Prostate gland (tissue), 2 donors: Measurements from ENCODE around the gene MBD2. TPM values are rescaled to one million over a fixed set of nuclear protein-coding genes. Genes with fewer than 3 reads are reported as not detected.

Experiments
- DNase-seq: peaks from one replicate; pipeline ENCODE4 v3.0.0-alpha.2; 2019; ENCODE audit warnings: low spot score
- H3K27ac ChIP-seq, 2 donors: fragments of 200-600 bp; sonication (generic); 2 replicates each; pipeline ENCODE4 v1.5.1; 2017 to 2019
- H3K27me3 ChIP-seq: fragments of 200-600 bp; sonication (generic); replicated peaks from 2 replicates; pipeline ENCODE4 v1.5.1; 2019; ENCODE audit not compliant: insufficient read depth
- H3K36me3 ChIP-seq, 2 donors: fragments of 200-600 bp; sonication (generic); 1 replicate in 1 of 2; 2 replicates in 1 of 2; pipeline versions ENCODE4 v1.5.1 to v1.8.1; 2017 to 2019
- H3K4me1 ChIP-seq: fragments of 200-600 bp; sonication (generic); replicated peaks from 2 replicates; pipeline ENCODE4 v1.5.1; 2019
- H3K4me3 ChIP-seq, 2 donors: fragments of 200-600 bp; sonication (generic); 2 replicates each; pipeline ENCODE4 v1.5.1; 2017 to 2019
- H3K9me3 ChIP-seq: fragments of 200-600 bp; sonication (generic); 2 replicates; pipeline ENCODE4 v1.5.1; 2017
- POLR2A ChIP-seq: fragments of 450-650 bp; IDR thresholded peaks from one replicate; pipeline ENCODE4 v1.6.1; 2016; ENCODE audit warnings: antibody characterized with exemption, mild to moderate bottlenecking
- POLR2AphosphoS5 ChIP-seq: sonication (generic); formaldehyde crosslinking; IDR thresholded peaks from one replicate; pipeline ENCODE4 v1.6.1; 2017; ENCODE audit warnings: antibody characterized with exemption
- WGBS: methylation state at CpG from one replicate; pipeline ENCODE4 v1.1.5; 2018; 5-methylcytosine and 5-hydroxymethylcytosine counted together
- intact Hi-C: fragments of 100-400 bp; cut with DNase I; formaldehyde crosslinking; loops from one replicate; pipeline ENCODE4 v1.14.2; 2022
- total RNA-seq, 2 donors: library from RNA; depleted of rRNA; stranded (reverse); fragments of >200 nt; gene quantifications; one replicate each; pipeline ENCODE4 v1.1.0, GENCODE V29; 2016
- TF ChIP-seq, protein P1 (sequence below), 4 experiments: fragments of 200-600 bp in 2 of 4; fragments of 450-650 bp in 2 of 4; sonication (generic) in 2 of 4; IDR thresholded peaks; 1 replicate in 3 of 4; 2 replicates in 1 of 4; pipeline ENCODE4 v1.5.1; 2016 to 2019; ENCODE audit warnings: antibody characterized with exemption in 4 of 4, mild to moderate bottlenecking in 2 of 4, moderate library complexity in 2 of 4

The MBD2 gene
- total RNA-seq, 2 donors from 2014 or later: 33.3 to 50.3 TPM

DNA sequence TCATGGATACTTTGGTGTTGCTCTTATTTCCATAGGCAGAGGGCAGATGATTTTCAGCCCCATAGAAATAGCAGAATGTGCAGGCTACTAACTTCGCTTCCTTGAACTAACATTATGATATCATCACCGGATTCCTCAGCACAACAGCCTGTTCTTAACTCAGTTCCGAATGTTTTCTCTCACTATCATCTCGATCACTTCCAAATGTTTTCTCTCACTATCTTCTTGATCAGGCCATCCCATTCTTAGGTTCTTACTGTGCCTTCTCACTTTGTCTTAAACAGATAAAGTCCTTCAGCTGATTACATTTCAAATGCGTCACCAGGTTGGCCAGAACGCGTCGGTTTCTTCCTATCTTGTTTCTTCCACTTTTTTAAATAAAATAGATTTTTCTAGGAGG lies 11.4 kb upstream of the MBD2 start:
- intact Hi-C loops: no loop called here
- Histone ChIP-seq H3K27ac (peak overlapping the region in 1 of 2 donors; percentile 41), H3K9me3 (no peaks in the 10 kb centered on the region), H3K4me3 (no peak overlapping the region), H3K4me1 (no peaks in the 10 kb centered on the region), H3K36me3 (no peaks in the 10 kb centered on the region), H3K27me3 (no peaks in the 10 kb centered on the region)
- 35% methylated on average over 8 of the region's 8 CpGs for WGBS
- no peak for TF ChIP-seq POLR2A
- TF ChIP-seq, protein P1, sequence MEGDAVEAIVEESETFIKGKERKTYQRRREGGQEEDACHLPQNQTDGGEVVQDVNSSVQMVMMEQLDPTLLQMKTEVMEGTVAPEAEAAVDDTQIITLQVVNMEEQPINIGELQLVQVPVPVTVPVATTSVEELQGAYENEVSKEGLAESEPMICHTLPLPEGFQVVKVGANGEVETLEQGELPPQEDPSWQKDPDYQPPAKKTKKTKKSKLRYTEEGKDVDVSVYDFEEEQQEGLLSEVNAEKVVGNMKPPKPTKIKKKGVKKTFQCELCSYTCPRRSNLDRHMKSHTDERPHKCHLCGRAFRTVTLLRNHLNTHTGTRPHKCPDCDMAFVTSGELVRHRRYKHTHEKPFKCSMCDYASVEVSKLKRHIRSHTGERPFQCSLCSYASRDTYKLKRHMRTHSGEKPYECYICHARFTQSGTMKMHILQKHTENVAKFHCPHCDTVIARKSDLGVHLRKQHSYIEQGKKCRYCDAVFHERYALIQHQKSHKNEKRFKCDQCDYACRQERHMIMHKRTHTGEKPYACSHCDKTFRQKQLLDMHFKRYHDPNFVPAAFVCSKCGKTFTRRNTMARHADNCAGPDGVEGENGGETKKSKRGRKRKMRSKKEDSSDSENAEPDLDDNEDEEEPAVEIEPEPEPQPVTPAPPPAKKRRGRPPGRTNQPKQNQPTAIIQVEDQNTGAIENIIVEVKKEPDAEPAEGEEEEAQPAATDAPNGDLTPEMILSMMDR (IDR thresholded peaks at IDR 0.05): peak in 1 of 4 experiments; percentile 8
- no peak for DNase-seq

DNA sequence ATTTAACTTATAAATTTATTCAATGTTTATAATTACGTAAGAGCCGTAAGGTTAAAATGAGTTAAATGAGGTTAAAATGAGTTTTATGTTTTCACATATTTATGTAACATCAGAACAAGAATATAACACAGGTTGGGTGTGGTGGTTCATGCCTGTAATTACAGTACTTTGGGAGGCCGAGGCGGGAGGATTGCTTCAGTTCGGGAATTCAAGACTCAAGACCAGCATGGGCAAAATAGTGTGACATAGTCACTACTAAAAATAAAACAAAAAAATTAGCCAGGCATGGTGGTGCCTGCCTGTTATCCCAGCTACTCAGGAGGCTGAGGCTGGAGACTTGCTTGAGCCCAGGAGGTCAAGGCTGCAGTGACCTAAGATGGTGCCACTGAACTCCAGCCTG lies 9.3 kb upstream of the MBD2 start:
- WGBS: 97% methylated on average over 5 of the region's 5 CpGs
- H3K4me1 ChIP-seq: no peaks in the 10 kb centered on the region
- no peaks in the 10 kb centered on the region for H3K36me3 ChIP-seq
- no peak overlapping the region for H3K27ac ChIP-seq
- intact Hi-C loops: no loop called here
- H3K9me3 ChIP-seq: no peaks in the 10 kb centered on the region
- no peaks in the 10 kb centered on the region for H3K27me3 ChIP-seq
- DNase-seq: no peak
- TF ChIP-seq, protein P1 (IDR thresholded peaks at IDR 0.05): no peak
- H3K4me3 ChIP-seq: no peak overlapping the region

DNA sequence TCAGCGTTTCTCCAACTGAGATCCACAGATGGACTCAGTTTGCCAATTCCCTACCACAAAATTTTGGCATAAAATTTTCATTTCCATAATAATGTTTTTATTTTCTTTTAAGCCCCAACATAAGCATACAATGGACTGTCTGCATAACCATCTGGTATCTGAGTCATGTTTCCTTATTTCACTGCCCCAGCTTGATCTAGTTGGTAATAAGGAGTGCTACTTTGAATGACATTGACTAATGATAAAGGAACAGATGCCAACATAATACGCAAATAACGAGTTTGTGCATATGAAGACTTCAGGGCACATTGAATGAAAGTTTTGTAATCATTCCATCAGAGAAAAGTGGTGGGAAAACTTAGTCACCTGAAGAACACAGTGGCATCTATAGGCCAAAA lies 8.8 kb upstream of the MBD2 start:
- no peaks in the 10 kb centered on the region for H3K4me1 ChIP-seq
- H3K27ac ChIP-seq: no peak overlapping the region
- H3K36me3 ChIP-seq: no peaks in the 10 kb centered on the region
- DNase-seq: no peak
- TF ChIP-seq POLR2A (no peak), POLR2AphosphoS5 (no peak)
- TF ChIP-seq, protein P1 (IDR thresholded peaks at IDR 0.05): no peak
- no peaks in the 10 kb centered on the region for H3K27me3 ChIP-seq
- H3K9me3 ChIP-seq: no peaks in the 10 kb centered on the region
- WGBS: 77% methylated on average over 3 of the region's 3 CpGs
- intact Hi-C loops: no loop called here
- no peak overlapping the region for H3K4me3 ChIP-seq

DNA sequence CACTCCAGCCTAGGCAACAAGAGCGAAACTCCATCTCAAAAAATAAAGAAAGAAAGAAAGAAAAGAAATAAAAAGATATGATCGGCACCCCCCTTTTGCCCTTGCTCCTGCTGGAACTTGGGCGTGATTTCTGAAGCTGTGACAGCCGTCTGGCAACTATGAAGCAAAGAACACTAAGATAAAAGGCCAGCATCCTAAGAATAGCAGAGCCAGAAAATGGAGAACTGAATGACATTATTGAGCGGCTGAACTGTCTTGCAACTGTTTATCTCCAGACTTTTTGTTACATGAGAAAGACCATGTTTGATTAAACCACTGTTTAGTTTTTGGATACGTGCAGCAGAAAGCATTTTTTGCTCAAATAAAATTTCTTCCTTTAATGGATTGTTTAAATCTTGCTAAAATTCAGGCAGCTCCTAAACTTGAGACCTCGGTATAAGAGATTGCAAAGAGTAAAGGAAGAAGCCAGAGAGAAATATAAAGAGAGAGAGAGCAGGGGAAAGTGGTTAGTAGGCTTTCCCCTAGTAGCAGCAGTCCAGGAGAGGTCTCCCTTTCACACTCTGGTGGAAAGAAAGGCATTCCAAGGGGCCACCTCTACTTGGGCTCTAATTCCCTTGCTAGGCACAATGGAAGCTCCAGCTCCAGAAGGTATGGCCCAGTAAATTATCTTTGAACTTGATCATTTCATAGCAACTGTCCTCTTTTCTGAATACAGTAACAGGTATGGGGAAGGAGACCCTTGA lies 8.2 kb upstream of the MBD2 start:
- DNase-seq: no peak
- Histone ChIP-seq H3K27ac (no peak overlapping the region), H3K27me3 (no peaks in the 10 kb centered on the region), H3K36me3 (no peaks in the 10 kb centered on the region), H3K4me1 (no peaks in the 10 kb centered on the region), H3K4me3 (no peak overlapping the region), H3K9me3 (no peaks in the 10 kb centered on the region)
- TF ChIP-seq, protein P1 (IDR thresholded peaks at IDR 0.05): no peak
- no peak for TF ChIP-seq POLR2AphosphoS5
- no peak for TF ChIP-seq POLR2A
- intact Hi-C loops: no loop called here
- 61% methylated on average over 7 of the region's 7 CpGs for WGBS

DNA sequence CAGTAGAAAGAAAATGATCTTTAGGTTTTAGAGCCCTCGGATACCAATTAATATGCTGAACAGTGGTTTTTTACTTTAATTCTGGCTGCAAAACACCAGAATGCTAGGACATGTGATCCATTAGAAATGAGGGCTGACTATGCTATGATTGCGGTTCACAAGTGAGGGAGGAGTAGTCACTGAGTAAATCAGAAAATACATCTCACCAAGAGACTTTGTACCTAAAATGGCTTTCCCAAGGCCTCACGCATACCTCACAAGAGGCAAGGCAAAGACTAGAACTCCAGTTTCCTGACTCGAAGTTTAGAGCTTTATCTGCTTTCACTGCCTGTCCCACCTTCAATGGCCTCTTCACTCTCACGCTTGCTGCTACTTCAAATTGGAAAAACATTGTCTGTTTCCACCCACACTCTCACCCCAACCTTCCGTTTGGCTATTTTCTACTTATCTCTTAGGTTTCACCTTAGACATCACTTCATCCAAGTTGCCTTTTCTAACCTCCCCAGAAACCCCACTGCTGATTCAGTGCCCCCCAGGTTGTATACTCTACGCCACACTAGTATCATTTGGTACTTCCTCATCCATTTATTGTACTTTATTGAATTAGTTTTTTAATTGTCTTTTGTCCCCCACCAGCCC lies 5.1 kb upstream of the MBD2 start:
- H3K4me3 ChIP-seq: no peak overlapping the region
- no peak for DNase-seq
- TF ChIP-seq, protein P1 (IDR thresholded peaks at IDR 0.05): no peak
- TF ChIP-seq POLR2A (no peak), POLR2AphosphoS5 (no peak)
- H3K27ac ChIP-seq: no peak overlapping the region
- H3K9me3 ChIP-seq: no peaks in the 10 kb centered on the region
- intact Hi-C loops: loop anchor here (10.0 kb wide), 1 partner anchor 125 kb away; the partner anchor contains the start of genes C18orf54 and STARD6
- H3K36me3 ChIP-seq: no peaks in the 10 kb centered on the region
- WGBS: 83% methylated on average over 7 of the region's 7 CpGs
- H3K4me1 ChIP-seq: no peaks in the 10 kb centered on the region
- no peaks in the 10 kb centered on the region for H3K27me3 ChIP-seq
